Adipocyte (in vitro differentiated cells): ENCODE results near the gene NUFIP1.
A peak's percentile ranks its signal among the peaks of the same experiment; 100 is the strongest.

Experiments used
- DNase-seq: peaks from one replicate; pipeline ENCODE4 v3.0.0-alpha.2; 2015; ENCODE audit warnings: low read depth
- H3K27me3 ChIP-seq: replicated peaks from 2 replicates; pipeline ENCODE4 v1.7.0; 2013; ENCODE audit warnings: mild to moderate bottlenecking, low read length, moderate library complexity; ENCODE audit not compliant: control insufficient read depth, insufficient read depth
- H3K36me3 ChIP-seq: 2 replicates; pipeline ENCODE4 v1.7.0; 2013; ENCODE audit warnings: low read length, mild to moderate bottlenecking, moderate library complexity; ENCODE audit not compliant: control insufficient read depth, insufficient read depth, severe bottlenecking
- H3K4me1 ChIP-seq: 2 replicates; pipeline ENCODE4 v1.7.0; 2013; ENCODE audit warnings: mild to moderate bottlenecking, low read length, moderate library complexity; ENCODE audit not compliant: control insufficient read depth, insufficient read depth
- H3K4me3 ChIP-seq: 2 replicates; pipeline ENCODE4 v1.7.0; 2013; ENCODE audit warnings: mild to moderate bottlenecking, low read length, moderate library complexity
- H3K9ac ChIP-seq: 2 replicates; pipeline ENCODE4 v1.7.0; 2013; ENCODE audit warnings: mild to moderate bottlenecking, low read length, moderate library complexity
- H3K9me3 ChIP-seq: 2 replicates; pipeline ENCODE4 v1.7.0; 2013; ENCODE audit warnings: mild to moderate bottlenecking, low read length, moderate library complexity; ENCODE audit not compliant: control insufficient read depth

NUFIP1 gene

GRCh38 chr13:44932171-44932849, 57.0 kb downstream of the NUFIP1 start:
- Histone ChIP-seq H3K36me3 (no peaks in the 10 kb centered on the region), H3K27me3 (no peaks in the 10 kb centered on the region), H3K9ac (peak overlapping the region; percentile 15), H3K9me3 (no peaks in the 10 kb centered on the region), H3K4me3 (no peak overlapping the region), H3K4me1 (peaks cover 20% of the 10 kb centered on the region)
- DNase-seq = peak; percentile 45

- Histone ChIP-seq H3K4me3 (no peak overlapping the region), H3K9ac (no peak overlapping the region), H3K4me1 (peaks cover 20% of the 10 kb centered on the region), H3K9me3 (no peaks in the 10 kb centered on the region), H3K27me3 (no peaks in the 10 kb centered on the region), H3K36me3 (no peaks in the 10 kb centered on the region)
- peak; percentile 30 for DNase-seq
These were observed 58.2 kb downstream of the NUFIP1 start for GRCh38 chr13:44930963-44931623.

- DNase-seq = no peak
- H3K4me3 ChIP-seq = no peak overlapping the region
These were observed 59.0 kb downstream of the NUFIP1 start for GRCh38 chr13:44930280-44930679.

GRCh38 chr13:44929692-44930091, 59.6 kb downstream of the NUFIP1 start:
- no peak overlapping the region for H3K9ac ChIP-seq
- no peaks in the 10 kb centered on the region for H3K36me3 ChIP-seq
- peaks cover 4% of the 10 kb centered on the region for H3K27me3 ChIP-seq
- no peak overlapping the region for H3K4me3 ChIP-seq
- H3K4me1 ChIP-seq = peaks cover 17% of the 10 kb centered on the region
- no peaks in the 10 kb centered on the region for H3K9me3 ChIP-seq
- no peak for DNase-seq

More at GRCh38 chr13:44930280-44930679, 59.0 kb downstream of the NUFIP1 start:
- no peak overlapping the region for H3K9ac ChIP-seq
- H3K27me3 ChIP-seq = no peaks in the 10 kb centered on the region
- no peaks in the 10 kb centered on the region for H3K9me3 ChIP-seq
- H3K4me1 ChIP-seq = peaks cover 20% of the 10 kb centered on the region
- no peaks in the 10 kb centered on the region for H3K36me3 ChIP-seq

- no peaks in the 10 kb centered on the region for H3K9me3 ChIP-seq
- no peak overlapping the region for H3K9ac ChIP-seq
- H3K4me3 ChIP-seq = no peak overlapping the region
- peaks cover 7% of the 10 kb centered on the region for H3K4me1 ChIP-seq
- H3K36me3 ChIP-seq = no peaks in the 10 kb centered on the region
- peaks cover 4% of the 10 kb centered on the region for H3K27me3 ChIP-seq
- no peak for DNase-seq
These were observed 61.3 kb downstream of the NUFIP1 start for GRCh38 chr13:44927968-44928367.

GRCh38 chr13:44921931-44922758, 67.1 kb downstream of the NUFIP1 start:
- Histone ChIP-seq H3K9ac (peak overlapping the region; percentile 69), H3K4me1 (peaks cover 34% of the 10 kb centered on the region), H3K27me3 (peaks cover 4% of the 10 kb centered on the region), H3K36me3 (no peaks in the 10 kb centered on the region), H3K4me3 (no peak overlapping the region), H3K9me3 (no peaks in the 10 kb centered on the region)
- DNase-seq = peak; percentile 88

GRCh38 chr13:44921246-44921877, 67.9 kb downstream of the NUFIP1 start:
- H3K4me3 ChIP-seq = no peak overlapping the region
- no peak for DNase-seq
- H3K9ac ChIP-seq = peak overlapping the region; percentile 69

GRCh38 chr13:44920013-44920412, 69.3 kb downstream of the NUFIP1 start:
- Histone ChIP-seq H3K9ac (no peak overlapping the region), H3K27me3 (peaks cover 3% of the 10 kb centered on the region), H3K4me1 (peaks cover 36% of the 10 kb centered on the region), H3K36me3 (no peaks in the 10 kb centered on the region), H3K9me3 (no peaks in the 10 kb centered on the region), H3K4me3 (no peak overlapping the region)
- DNase-seq = no peak

More at GRCh38 chr13:44921246-44921877, 67.9 kb downstream of the NUFIP1 start:
- H3K27me3 ChIP-seq = peaks cover 4% of the 10 kb centered on the region
- H3K9me3 ChIP-seq = no peaks in the 10 kb centered on the region
- H3K36me3 ChIP-seq = no peaks in the 10 kb centered on the region
- H3K4me1 ChIP-seq = peaks cover 36% of the 10 kb centered on the region

- Histone ChIP-seq H3K4me1 (peaks cover 36% of the 10 kb centered on the region), H3K4me3 (peak overlapping the region; percentile 89)
These were observed 70.0 kb downstream of the NUFIP1 start for GRCh38 chr13:44919104-44919804.

GRCh38 chr13:44918326-44919103, 70.8 kb downstream of the NUFIP1 start:
- peak; percentile 97 for DNase-seq
- Histone ChIP-seq H3K9ac (peak overlapping the region; percentile 96), H3K4me1 (peaks cover 36% of the 10 kb centered on the region), H3K27me3 (no peaks in the 10 kb centered on the region), H3K4me3 (peak overlapping the region; percentile 89), H3K36me3 (no peaks in the 10 kb centered on the region), H3K9me3 (no peaks in the 10 kb centered on the region)

More at GRCh38 chr13:44919104-44919804, 70.0 kb downstream of the NUFIP1 start:
- peak overlapping the region; percentile 96 for H3K9ac ChIP-seq
- no peak for DNase-seq
- no peaks in the 10 kb centered on the region for H3K9me3 ChIP-seq
- no peaks in the 10 kb centered on the region for H3K36me3 ChIP-seq
- no peaks in the 10 kb centered on the region for H3K27me3 ChIP-seq
